Endothelial cell of umbilical vein (primary cell): ENCODE results near the gene EXOC3. TPM values are rescaled to one million over a fixed set of nuclear protein-coding genes. Genes with fewer than 3 reads are reported as not detected.
A peak's percentile ranks its signal among the peaks of the same experiment; 100 is the strongest.

Experiments used
- BruUV-seq: library from RNA; stranded (reverse); fragments of 400-500 nt; replicated peaks from 2 replicates; lab custom pipeline; 2021; lab: Mats Ljungman, UMichigan
- CTCF ChIA-PET: fragments of 300-600, 350-600 bp; sonication (Branson Sonifier 250); formaldehyde crosslinking; loops from one replicate; lab custom pipeline; 2021; ENCODE audit warnings: antibody characterized with exemption, inconsistent platforms; lab: Charles Lee
- POLR2A ChIA-PET: fragments of 300-600, 350-600 bp; sonication (Branson Sonifier 250); formaldehyde crosslinking; loops from one replicate; lab custom pipeline; 2021; ENCODE audit warnings: antibody characterized with exemption, inconsistent platforms; lab: Charles Lee
- DNase-seq: peaks from one replicate; pipeline ENCODE4 v3.0.0-alpha.2; 2011; ENCODE audit warnings: low read depth, low spot score
- FAIRE-seq: peaks from 2 replicates; lab custom pipeline; 2011; peaks lifted over from hg19 to GRCh38; lab: Jason Lieb, UNC
- H2AFZ ChIP-seq: 2 replicates; pipeline ENCODE4 v1.6.0; 2012; ENCODE audit warnings: low read depth, low read length, control low read depth, inconsistent platforms
- H3K27ac ChIP-seq: 2 replicates; pipeline ENCODE4 v1.5.1; 2011; ENCODE audit warnings: low read depth, mild to moderate bottlenecking, control low read depth, low read length, moderate library complexity; ENCODE audit not compliant: insufficient read depth
- H3K27me3 ChIP-seq, 2 experiments: 2 replicates each; pipeline versions ENCODE4 v1.6.0 to v1.6.1; 2011; ENCODE audit warnings: low read length in 2 of 2, mixed read lengths in 1 of 2; ENCODE audit not compliant: control insufficient read depth in 2 of 2, insufficient read depth in 2 of 2
- H3K36me3 ChIP-seq, 2 experiments: 2 replicates in 1 of 2; 3 replicates in 1 of 2; pipeline ENCODE4 v1.5.1; 2011; ENCODE audit warnings: low read length in 2 of 2, mild to moderate bottlenecking in 1 of 2, moderate library complexity in 1 of 2; ENCODE audit not compliant: control insufficient read depth in 2 of 2, insufficient read depth in 2 of 2; ENCODE audit errors: extremely low read depth in 1 of 2
- H3K4me1 ChIP-seq: 3 replicates; pipeline ENCODE4 v1.5.1; 2011; ENCODE audit warnings: mild to moderate bottlenecking, low read length; ENCODE audit not compliant: control insufficient read depth, insufficient read depth; ENCODE audit errors: extremely low read depth
- H3K4me2 ChIP-seq: 2 replicates; pipeline ENCODE4 v1.6.1; 2011; ENCODE audit warnings: low read length, control low read depth, mixed read lengths; ENCODE audit not compliant: insufficient read depth
- H3K4me3 ChIP-seq, 3 experiments: fragments of 200-600 bp in 1 of 3; sonication (generic), shearing (Covaris generic) in 1 of 3; replicated peaks in 1 of 3; 2 replicates each; pipeline ENCODE4 v1.5.1; 2011 to 2016; ENCODE audit warnings: control low read depth in 3 of 3, low read length in 3 of 3, mild to moderate bottlenecking in 2 of 3, inconsistent platforms in 1 of 3, low read depth in 1 of 3, moderate library complexity in 1 of 3; ENCODE audit not compliant: insufficient read depth in 1 of 3
- H3K79me2 ChIP-seq: 2 replicates; pipeline ENCODE4 v1.6.0; 2012; ENCODE audit warnings: low read length, inconsistent platforms; ENCODE audit not compliant: control insufficient read depth, insufficient read depth
- H3K9ac ChIP-seq: replicated peaks from 2 replicates; pipeline ENCODE3; 2011; ENCODE audit warnings: low read length, control low read depth; ENCODE audit not compliant: insufficient read depth; ENCODE audit errors: extremely low read depth
- H3K9me1 ChIP-seq: replicated peaks from 3 replicates; pipeline ENCODE4 v1.6.0; 2011; ENCODE audit warnings: mild to moderate bottlenecking, low read length; ENCODE audit not compliant: control insufficient read depth, insufficient read depth; ENCODE audit errors: extremely low read depth
- H3K9me3 ChIP-seq: replicated peaks from 2 replicates; pipeline ENCODE4 v1.5.1; 2012; ENCODE audit warnings: low read length, inconsistent platforms; ENCODE audit not compliant: control insufficient read depth, insufficient read depth
- H4K20me1 ChIP-seq: replicated peaks from 2 replicates; pipeline ENCODE3; 2011; ENCODE audit warnings: mild to moderate bottlenecking, low read length; ENCODE audit not compliant: control insufficient read depth, insufficient read depth; ENCODE audit errors: extremely low read depth
- EZH2 ChIP-seq: IDR thresholded peaks from 2 replicates; pipeline ENCODE4 v1.6.1; 2012; ENCODE audit warnings: borderline replicate concordance, low read depth, mild to moderate bottlenecking, moderate library complexity, low read length, inconsistent platforms; ENCODE audit not compliant: severe bottlenecking
- FOS ChIP-seq: IDR thresholded peaks from 2 replicates; pipeline ENCODE4 v1.6.1; 2011; ENCODE audit warnings: mild to moderate bottlenecking, low read length, moderate library complexity, borderline replicate concordance; ENCODE audit not compliant: insufficient read depth
- GATA2 ChIP-seq: IDR thresholded peaks from 2 replicates; pipeline ENCODE4 v1.7.0; 2011; ENCODE audit warnings: low read depth, mild to moderate bottlenecking, moderate library complexity, mixed read lengths, low read length; ENCODE audit not compliant: insufficient read length, insufficient read depth
- JUN ChIP-seq: IDR thresholded peaks from 2 replicates; pipeline ENCODE4 v1.6.1; 2011; ENCODE audit warnings: borderline replicate concordance, low read depth; ENCODE audit not compliant: insufficient read length, insufficient read depth
- MYC ChIP-seq: IDR thresholded peaks from one replicate; pipeline ENCODE4 v1.6.1; 2011; ENCODE audit warnings: mild to moderate bottlenecking, low read depth, low read length
- POLR2A ChIP-seq: IDR thresholded peaks from 2 replicates; pipeline ENCODE4 v1.6.1; 2012; ENCODE audit warnings: low read depth, mild to moderate bottlenecking, control low read depth, low read length
- POLR2AphosphoS5 ChIP-seq: IDR thresholded peaks from 2 replicates; pipeline ENCODE4 v1.6.1; 2012; ENCODE audit warnings: low read depth, mild to moderate bottlenecking, control low read depth, low read length, moderate library complexity; ENCODE audit not compliant: insufficient read depth
- dilution Hi-C: fragments of 300-500 bp; cut with MboI; formaldehyde crosslinking; loops from one replicate; pipeline ENCODE4 v1.15.0; 2019; ENCODE audit warnings: low sequenced_read_pairs; ENCODE audit not compliant: extremely low pct_ligation_motif_present
- intact Hi-C: fragments of 100-400 bp; cut with micrococcal nuclease; formaldehyde crosslinking; loops from one replicate; pipeline ENCODE4 v1.10.0; 2022
- polyA plus RNA-seq, 4 experiments: library from polyadenylated mRNA; depleted of rRNA in 3 of 4; stranded (reverse) in 3 of 4; unstranded in 1 of 4; fragments of >200 nt; gene quantifications; 2 replicates each; pipeline versions ENCODE4 v1.2.1 to v1.2.3, GENCODE V29; 2011 to 2012; ENCODE audit warnings: missing spikeins in 1 of 4
- total RNA-seq: library from RNA; stranded (reverse); gene quantifications from 2 replicates; pipeline ENCODE4 v1.2.3, GENCODE V29; 2021
- TF ChIP-seq, protein P1 (sequence below), 2 donors: IDR thresholded peaks; 1 replicate in 1 of 2; 2 replicates in 1 of 2; pipeline ENCODE4 v1.5.1; 2011; ENCODE audit warnings: low read length in 2 of 2, mild to moderate bottlenecking in 2 of 2, moderate library complexity in 2 of 2, control low read depth in 1 of 2, inconsistent platforms in 1 of 2, low read depth in 1 of 2; ENCODE audit not compliant: insufficient read depth in 1 of 2; ENCODE audit errors: extremely low read depth in 1 of 2
- TF ChIP-seq, protein P2 (sequence below): IDR thresholded peaks from 2 replicates; pipeline ENCODE4 v1.6.1; 2011; ENCODE audit not compliant: insufficient read depth, insufficient read length

Gene EXOC3
- total and polyA plus RNA-seq, 2 donors (not counting 3 experiments of a cell fraction or from before 2014, with no cell fraction given): 26.4 to 52.9 TPM

DNA sequence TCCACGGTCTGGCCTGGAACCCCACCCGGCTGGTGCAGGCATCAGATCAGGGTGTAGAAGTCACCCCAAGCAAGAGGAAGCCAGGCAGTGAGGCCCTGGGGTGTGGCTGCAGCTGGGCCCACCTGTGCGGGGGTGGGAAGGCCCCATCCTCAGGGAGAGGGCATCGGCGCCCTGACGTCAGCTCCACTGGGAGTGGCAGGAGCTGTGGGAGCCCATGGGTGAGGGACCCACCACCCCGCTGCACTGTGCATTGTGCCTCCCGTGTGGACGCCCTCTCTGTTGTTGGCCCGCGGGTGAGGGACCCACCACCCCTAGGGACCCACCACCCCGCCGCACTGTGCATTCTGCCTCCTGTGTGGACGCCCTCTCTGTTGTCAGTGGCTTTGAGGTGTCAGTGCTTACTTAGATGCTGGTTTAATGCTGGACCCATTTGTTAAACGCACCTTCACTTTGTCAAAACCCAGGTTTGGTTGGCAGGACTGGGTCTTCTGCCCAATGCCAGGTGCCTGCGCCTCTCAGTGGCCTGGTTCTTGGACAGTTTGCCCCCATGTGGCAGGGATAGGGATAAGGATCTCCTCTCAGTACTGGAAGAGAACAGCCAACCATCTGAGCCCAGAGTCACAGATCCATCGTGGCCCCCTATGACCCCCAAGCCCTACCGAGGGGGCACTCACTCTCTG is 6.9 kb upstream of the EXOC3 start:
- Histone ChIP-seq H3K36me3 (no peaks in the 10 kb centered on the region), H3K4me2 (no peak overlapping the region), H3K9ac (no peak overlapping the region), H3K27ac (no peak overlapping the region), H3K27me3 (no peaks in the 10 kb centered on the region), H2AFZ (no peak overlapping the region), H3K4me1 (no peaks in the 10 kb centered on the region), H3K4me3 (no peak overlapping the region), H3K9me1 (no peaks in the 10 kb centered on the region), H4K20me1 (no peaks in the 10 kb centered on the region), H3K9me3 (no peaks in the 10 kb centered on the region), H3K79me2 (no peaks in the 10 kb centered on the region)
- DNase-seq (peak; percentile 21), FAIRE-seq (peak; percentile 26)
- TF ChIP-seq POLR2A: no peak
- TF ChIP-seq, protein P1, sequence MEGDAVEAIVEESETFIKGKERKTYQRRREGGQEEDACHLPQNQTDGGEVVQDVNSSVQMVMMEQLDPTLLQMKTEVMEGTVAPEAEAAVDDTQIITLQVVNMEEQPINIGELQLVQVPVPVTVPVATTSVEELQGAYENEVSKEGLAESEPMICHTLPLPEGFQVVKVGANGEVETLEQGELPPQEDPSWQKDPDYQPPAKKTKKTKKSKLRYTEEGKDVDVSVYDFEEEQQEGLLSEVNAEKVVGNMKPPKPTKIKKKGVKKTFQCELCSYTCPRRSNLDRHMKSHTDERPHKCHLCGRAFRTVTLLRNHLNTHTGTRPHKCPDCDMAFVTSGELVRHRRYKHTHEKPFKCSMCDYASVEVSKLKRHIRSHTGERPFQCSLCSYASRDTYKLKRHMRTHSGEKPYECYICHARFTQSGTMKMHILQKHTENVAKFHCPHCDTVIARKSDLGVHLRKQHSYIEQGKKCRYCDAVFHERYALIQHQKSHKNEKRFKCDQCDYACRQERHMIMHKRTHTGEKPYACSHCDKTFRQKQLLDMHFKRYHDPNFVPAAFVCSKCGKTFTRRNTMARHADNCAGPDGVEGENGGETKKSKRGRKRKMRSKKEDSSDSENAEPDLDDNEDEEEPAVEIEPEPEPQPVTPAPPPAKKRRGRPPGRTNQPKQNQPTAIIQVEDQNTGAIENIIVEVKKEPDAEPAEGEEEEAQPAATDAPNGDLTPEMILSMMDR (IDR thresholded peaks at IDR 0.05; ENCODE audit: extremely low read depth in 1 of 2, insufficient read depth in 1 of 2, low read depth in 1 of 2, low read length in 2 of 2): peak; percentile 15 to 52
- TF ChIP-seq, protein P2, sequence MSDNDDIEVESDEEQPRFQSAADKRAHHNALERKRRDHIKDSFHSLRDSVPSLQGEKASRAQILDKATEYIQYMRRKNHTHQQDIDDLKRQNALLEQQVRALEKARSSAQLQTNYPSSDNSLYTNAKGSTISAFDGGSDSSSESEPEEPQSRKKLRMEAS: no peak
- BruUV-seq: no TSS peak
- intact Hi-C loops: loop anchor here (1.0 kb wide), 1 partner anchor 119 kb away; no protein-coding TSS in a partner anchor
- dilution Hi-C loops: no loop called here
- ChIA-PET CTCF (interaction anchor here (1.4 to 7.1 kb wide), 4 partner anchors 11 to 119 kb away, joined by 7 to 94 read pairs (median 18); partner anchors contain the start of gene AHRR), POLR2A (no interaction called here)

DNA sequence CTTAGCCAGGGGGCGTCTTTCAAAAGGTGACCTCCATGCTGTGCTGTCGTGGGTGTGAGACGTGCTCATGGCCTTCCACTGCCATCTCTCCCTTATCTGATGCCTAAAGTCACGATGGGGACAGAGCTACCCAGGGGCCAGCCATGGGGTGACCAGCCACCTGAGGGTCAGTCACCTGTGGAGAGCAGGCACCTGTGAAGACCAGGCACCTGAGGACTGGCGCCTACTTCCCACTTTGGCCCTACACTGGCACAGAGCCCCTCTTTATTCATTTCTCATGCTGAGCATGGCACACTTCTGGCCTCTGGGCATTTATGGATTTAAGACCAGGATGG is 6.4 kb upstream of the EXOC3 start:
- FAIRE-seq (no peak), DNase-seq (no peak)
- H3K9ac ChIP-seq: no peak overlapping the region
- POLR2A ChIA-PET: no interaction called here
- H3K4me1 ChIP-seq: no peaks in the 10 kb centered on the region
- no peaks in the 10 kb centered on the region for H3K27me3 ChIP-seq
- H3K4me3 ChIP-seq: no peak overlapping the region
- TF ChIP-seq, protein P2: no peak
- TF ChIP-seq, protein P1 (IDR thresholded peaks at IDR 0.05; ENCODE audit: extremely low read depth in 1 of 2, insufficient read depth in 1 of 2, low read depth in 1 of 2, low read length in 2 of 2): no peak
- TF ChIP-seq JUN (no peak), GATA2 (no peak), POLR2A (no peak), EZH2 (no peak), FOS (no peak), MYC (no peak), POLR2AphosphoS5 (no peak)
- H3K36me3 ChIP-seq: no peaks in the 10 kb centered on the region
- H3K9me3 ChIP-seq: no peaks in the 10 kb centered on the region
- H2AFZ ChIP-seq: no peak overlapping the region
- no peak overlapping the region for H3K27ac ChIP-seq
- dilution Hi-C loops: no loop called here
- H4K20me1 ChIP-seq: no peaks in the 10 kb centered on the region
- no peak overlapping the region for H3K4me2 ChIP-seq
- intact Hi-C loops: loop anchor here (1.0 kb wide), 1 partner anchor 119 kb away; no protein-coding TSS in a partner anchor
- H3K9me1 ChIP-seq: no peaks in the 10 kb centered on the region
- BruUV-seq: no TSS peak
- no peaks in the 10 kb centered on the region for H3K79me2 ChIP-seq
- CTCF ChIA-PET: interaction anchor here (0.9 to 3.2 kb wide), 4 partner anchors 10 to 248 kb away, joined by 3 to 19 read pairs (median 12); partner anchors contain the start of gene AHRR
